Measurements from ENCODE around the gene SHISAL1. TPM values are rescaled to one million over a fixed set of nuclear protein-coding genes. Genes with fewer than 3 reads are reported as not detected.

SHISAL1 gene
- total RNA-seq, 1 experiment from 2014 or later, result not detected

DNA sequence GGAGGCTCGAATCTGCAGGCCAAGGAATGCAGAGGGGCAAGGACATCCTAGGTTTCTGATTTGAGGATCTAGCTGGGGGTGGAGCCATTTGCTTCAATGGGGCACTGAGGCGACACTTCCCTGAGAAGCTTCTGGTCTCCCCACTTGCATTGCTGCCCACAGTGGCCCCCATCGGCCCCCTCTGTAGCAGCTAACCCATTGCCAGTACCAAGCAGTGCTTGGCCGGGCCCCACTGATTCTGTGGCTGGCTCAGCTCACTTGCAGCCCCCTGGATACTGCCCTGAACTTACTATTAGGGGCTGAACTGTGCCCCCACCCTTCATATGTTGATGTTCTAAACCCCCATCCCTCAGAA is 42.9 kb upstream of the SHISAL1 start:
- TF ChIP-seq CTCF (IDR thresholded peaks at IDR 0.05; ENCODE audit: unreplicated experiment), result no peak
- Mint-ChIP-seq H3K36me3 (ENCODE audit: insufficient read depth, unreplicated experiment) (peaks cover 20% of the 10 kb centered on the region), H3K9me3 (ENCODE audit: low read depth, unreplicated experiment) (no peaks in the 10 kb centered on the region), H3K4me1 (ENCODE audit: low read depth, unreplicated experiment) (peaks cover 5% of the 10 kb centered on the region), H3K27ac (ENCODE audit: unreplicated experiment) (no peak overlapping the region), H3K27me3 (ENCODE audit: unreplicated experiment) (peaks cover 77% of the 10 kb centered on the region), H3K4me3 (ENCODE audit: low read depth, unreplicated experiment) (no peak overlapping the region)
- DNase-seq, result no peak
- no TSS peak for BruUV-seq (replicated peaks)
- intact Hi-C loops (cut with micrococcal nuclease; ENCODE audit: unreplicated experiment), result no loop called here
- CTCF ChIA-PET, result no interaction called here

DNA sequence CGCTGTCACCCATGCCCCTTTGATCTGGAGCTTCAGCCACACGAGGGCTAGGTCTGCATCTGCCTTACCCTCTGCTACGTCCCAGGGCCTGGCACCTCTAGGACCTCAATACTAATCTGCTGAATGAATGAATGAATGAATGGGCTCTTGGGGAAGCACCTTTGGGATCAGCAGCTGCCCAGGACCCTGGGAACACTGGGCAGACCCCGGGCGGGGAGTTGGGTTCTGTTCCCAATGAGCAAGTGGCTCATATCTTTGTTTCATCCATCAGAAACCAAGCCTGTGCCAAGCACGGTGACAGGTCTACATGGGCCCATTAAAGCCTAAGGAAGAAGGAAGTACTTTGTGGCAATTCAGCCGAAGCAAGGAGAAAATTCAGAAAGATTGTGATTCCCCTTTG is 41.5 kb upstream of the SHISAL1 start:
- CTCF ChIA-PET, result no interaction called here
- DNase-seq, result no peak
- Mint-ChIP-seq H3K27ac (ENCODE audit: unreplicated experiment) (no peak overlapping the region), H3K4me3 (ENCODE audit: low read depth, unreplicated experiment) (no peak overlapping the region), H3K36me3 (ENCODE audit: insufficient read depth, unreplicated experiment) (peaks cover 10% of the 10 kb centered on the region), H3K27me3 (ENCODE audit: unreplicated experiment) (peaks cover 88% of the 10 kb centered on the region), H3K9me3 (ENCODE audit: low read depth, unreplicated experiment) (no peaks in the 10 kb centered on the region), H3K4me1 (ENCODE audit: low read depth, unreplicated experiment) (no peaks in the 10 kb centered on the region)
- no TSS peak for BruUV-seq (replicated peaks)
- intact Hi-C loops (cut with micrococcal nuclease; ENCODE audit: unreplicated experiment), result no loop called here
- no peak for TF ChIP-seq CTCF (IDR thresholded peaks at IDR 0.05; ENCODE audit: unreplicated experiment)

DNA sequence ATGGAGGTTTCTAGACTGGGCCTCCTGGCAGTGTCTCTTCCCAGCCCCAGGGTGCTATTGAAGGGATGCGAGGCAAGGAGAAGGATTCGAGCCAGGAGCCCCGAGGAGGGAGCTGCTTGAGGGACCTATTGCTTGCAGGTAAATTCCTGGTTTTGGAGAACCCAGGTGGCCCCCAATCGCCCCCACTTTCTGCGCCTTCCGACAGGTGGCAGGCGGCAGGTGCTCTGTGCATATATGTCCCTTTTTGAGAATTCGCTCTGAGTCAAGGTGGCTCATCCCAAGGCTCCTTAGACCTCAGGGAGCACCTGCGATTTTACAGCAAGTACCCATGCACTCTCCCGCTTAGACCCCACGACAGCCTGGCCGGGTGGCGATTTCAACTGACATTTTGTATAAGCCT is 40.3 kb upstream of the SHISAL1 start:
- Mint-ChIP-seq H3K36me3 (ENCODE audit: insufficient read depth, unreplicated experiment) (peaks cover 10% of the 10 kb centered on the region), H3K4me3 (ENCODE audit: low read depth, unreplicated experiment) (no peak overlapping the region), H3K9me3 (ENCODE audit: low read depth, unreplicated experiment) (no peaks in the 10 kb centered on the region), H3K4me1 (ENCODE audit: low read depth, unreplicated experiment) (no peaks in the 10 kb centered on the region), H3K27me3 (ENCODE audit: unreplicated experiment) (peaks cover 82% of the 10 kb centered on the region), H3K27ac (ENCODE audit: unreplicated experiment) (no peak overlapping the region)
- intact Hi-C loops (cut with micrococcal nuclease; ENCODE audit: unreplicated experiment), result no loop called here
- DNase-seq, result no peak
- no peak for TF ChIP-seq CTCF (IDR thresholded peaks at IDR 0.05; ENCODE audit: unreplicated experiment)
- CTCF ChIA-PET, result no interaction called here
- BruUV-seq (replicated peaks), result no TSS peak

DNA sequence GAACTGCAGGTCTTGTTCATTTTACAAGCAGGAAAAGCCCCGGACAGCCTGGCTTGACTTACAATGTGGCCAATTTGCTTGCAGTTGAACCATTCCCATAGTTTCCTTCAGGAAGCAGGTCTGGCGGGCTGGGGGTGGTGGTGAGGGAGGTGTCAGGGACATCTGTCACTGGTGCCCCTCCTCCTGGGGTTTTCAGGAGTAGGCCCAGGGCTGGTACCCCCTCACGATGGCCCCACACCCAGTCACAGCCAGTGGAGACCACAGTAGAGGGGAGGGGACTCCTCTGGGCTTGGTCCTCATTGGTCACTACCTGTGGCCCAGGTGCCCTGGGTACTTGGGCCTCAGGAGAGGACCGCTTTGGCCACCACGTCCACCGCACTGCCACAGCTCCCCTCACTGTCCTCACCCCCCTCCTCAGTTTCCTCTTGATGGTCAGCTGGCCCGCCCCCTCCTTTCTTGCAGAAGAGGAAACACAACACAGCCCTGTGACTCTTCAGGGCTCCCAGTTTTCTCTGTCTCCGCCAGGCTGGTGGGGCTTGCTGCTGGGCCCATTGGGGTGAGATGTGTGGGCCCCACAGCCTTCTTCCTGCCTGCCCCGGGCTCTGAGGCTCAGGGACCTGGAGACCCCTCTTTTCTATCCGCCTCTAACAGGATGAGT is 39.8 kb upstream of the SHISAL1 start:
- Mint-ChIP-seq H3K9me3 (ENCODE audit: low read depth, unreplicated experiment) (no peaks in the 10 kb centered on the region), H3K27ac (ENCODE audit: unreplicated experiment) (no peak overlapping the region), H3K27me3 (ENCODE audit: unreplicated experiment) (peaks cover 82% of the 10 kb centered on the region), H3K4me3 (ENCODE audit: low read depth, unreplicated experiment) (no peak overlapping the region), H3K36me3 (ENCODE audit: insufficient read depth, unreplicated experiment) (peaks cover 10% of the 10 kb centered on the region), H3K4me1 (ENCODE audit: low read depth, unreplicated experiment) (no peaks in the 10 kb centered on the region)
- CTCF ChIA-PET, result no interaction called here
- no TSS peak for BruUV-seq (replicated peaks)
- intact Hi-C loops (cut with micrococcal nuclease; ENCODE audit: unreplicated experiment), result no loop called here
- no peak for DNase-seq
- TF ChIP-seq CTCF (IDR thresholded peaks at IDR 0.05; ENCODE audit: unreplicated experiment), result no peak
